ENCODE measurements around the gene IAH1.

IAH1 gene

GRCh38 chr2:9462313-9462712, 12.0 kb upstream of the IAH1 start:
- no peak for DNase-seq (ENCODE audit: low read depth)
- no peak overlapping the region for H3K4me3 ChIP-seq (ENCODE audit: low read depth, low read length)
- in situ Hi-C loops (cut with HindIII; ENCODE audit: low sequenced_read_pairs), result no loop called here
- TF ChIP-seq CTCF (IDR thresholded peaks at IDR 0.05; ENCODE audit: low read depth, low read length, missing control alignments), result no peak

GRCh38 chr2:9462886-9463697, 11.3 kb upstream of the IAH1 start:
- no peak for DNase-seq (ENCODE audit: low read depth)
- in situ Hi-C loops (cut with HindIII; ENCODE audit: low sequenced_read_pairs), result no loop called here
- no peak for TF ChIP-seq CTCF (IDR thresholded peaks at IDR 0.05; ENCODE audit: low read depth, low read length, missing control alignments)
- H3K4me3 ChIP-seq (ENCODE audit: low read depth, low read length), result no peak overlapping the region

- TF ChIP-seq CTCF (IDR thresholded peaks at IDR 0.05; ENCODE audit: low read depth, low read length, missing control alignments), result no peak
- in situ Hi-C loops (cut with HindIII; ENCODE audit: low sequenced_read_pairs), result no loop called here
- no peak overlapping the region for H3K4me3 ChIP-seq (ENCODE audit: low read depth, low read length)
- no peak for DNase-seq (ENCODE audit: low read depth)
Observed at GRCh38 chr2:9463698-9464034, 10.7 kb upstream of the IAH1 start.

GRCh38 chr2:9465170-9465569, 9.2 kb upstream of the IAH1 start:
- TF ChIP-seq CTCF (IDR thresholded peaks at IDR 0.05; ENCODE audit: low read depth, low read length, missing control alignments), result no peak
- no peak for DNase-seq (ENCODE audit: low read depth)
- in situ Hi-C loops (cut with HindIII; ENCODE audit: low sequenced_read_pairs), result no loop called here
- H3K4me3 ChIP-seq (ENCODE audit: low read depth, low read length), result no peak overlapping the region

- in situ Hi-C loops (cut with HindIII; ENCODE audit: low sequenced_read_pairs), result no loop called here
- H3K4me3 ChIP-seq (ENCODE audit: low read depth, low read length), result no peak overlapping the region
- no peak for TF ChIP-seq CTCF (IDR thresholded peaks at IDR 0.05; ENCODE audit: low read depth, low read length, missing control alignments)
- no peak for DNase-seq (ENCODE audit: low read depth)
Observed at GRCh38 chr2:9466147-9466683, 8.1 kb upstream of the IAH1 start.

- no peak overlapping the region for H3K4me3 ChIP-seq (ENCODE audit: low read depth, low read length)
- TF ChIP-seq CTCF (IDR thresholded peaks at IDR 0.05; ENCODE audit: low read depth, low read length, missing control alignments), result no peak
- no peak for DNase-seq (ENCODE audit: low read depth)
- in situ Hi-C loops (cut with HindIII; ENCODE audit: low sequenced_read_pairs), result no loop called here
Observed at GRCh38 chr2:9467687-9468086, 6.7 kb upstream of the IAH1 start.

Data from astrocyte of the cerebellum (primary cell).